IMR-90 (cell line): Measurements from ENCODE around the gene ALKBH5.

Source experiments
- CEBPB ChIP-seq: IDR thresholded peaks from 2 replicates; pipeline ENCODE4 v1.6.1; 2012; ENCODE audit warnings: low read depth, low read length, improper control_type of control experiment
- ELK1 ChIP-seq: fragments of 150-350 bp; IDR thresholded peaks from 2 replicates; pipeline ENCODE4 v1.6.1; 2016; ENCODE audit warnings: low read depth, mild to moderate bottlenecking, low read length, moderate library complexity, borderline replicate concordance
- FOS ChIP-seq: fragments of 150-350 bp; IDR thresholded peaks from 2 replicates; pipeline ENCODE4 v1.6.1; 2016; ENCODE audit warnings: low read depth, low read length
- MXI1 ChIP-seq: IDR thresholded peaks from 2 replicates; pipeline ENCODE4 v1.6.1; 2012; ENCODE audit warnings: low read depth, mild to moderate bottlenecking, low read length, moderate library complexity, borderline replicate concordance
- POLR2A ChIP-seq: IDR thresholded peaks from 2 replicates; pipeline ENCODE4 v1.6.1; 2012; ENCODE audit warnings: mild to moderate bottlenecking, low read depth, low read length
- RAD21 ChIP-seq: IDR thresholded peaks from 2 replicates; pipeline ENCODE4 v1.6.1; 2012; ENCODE audit warnings: low read length, improper control_type of control experiment
- RCOR1 ChIP-seq: IDR thresholded peaks from 2 replicates; pipeline ENCODE4 v1.6.1; 2012; ENCODE audit warnings: mild to moderate bottlenecking, low read length, improper control_type of control experiment; ENCODE audit not compliant: insufficient replicate concordance
- RFX5 ChIP-seq: IDR thresholded peaks from 2 replicates; pipeline ENCODE4 v1.8.0; 2012; ENCODE audit warnings: low read depth, mild to moderate bottlenecking, low read length, moderate library complexity
- SMC3 ChIP-seq: fragments of 150-350 bp; IDR thresholded peaks from 2 replicates; pipeline ENCODE4 v1.6.1; 2016; ENCODE audit warnings: low read depth, mild to moderate bottlenecking, antibody characterized with exemption, low read length, moderate library complexity
- TF ChIP-seq, protein P1 (sequence below): conservative IDR thresholded peaks from 2 replicates; pipeline ENCODE4 v1.5.1; 2012; ENCODE audit warnings: mild to moderate bottlenecking, low read depth, low read length, improper control_type of control experiment

DNA sequence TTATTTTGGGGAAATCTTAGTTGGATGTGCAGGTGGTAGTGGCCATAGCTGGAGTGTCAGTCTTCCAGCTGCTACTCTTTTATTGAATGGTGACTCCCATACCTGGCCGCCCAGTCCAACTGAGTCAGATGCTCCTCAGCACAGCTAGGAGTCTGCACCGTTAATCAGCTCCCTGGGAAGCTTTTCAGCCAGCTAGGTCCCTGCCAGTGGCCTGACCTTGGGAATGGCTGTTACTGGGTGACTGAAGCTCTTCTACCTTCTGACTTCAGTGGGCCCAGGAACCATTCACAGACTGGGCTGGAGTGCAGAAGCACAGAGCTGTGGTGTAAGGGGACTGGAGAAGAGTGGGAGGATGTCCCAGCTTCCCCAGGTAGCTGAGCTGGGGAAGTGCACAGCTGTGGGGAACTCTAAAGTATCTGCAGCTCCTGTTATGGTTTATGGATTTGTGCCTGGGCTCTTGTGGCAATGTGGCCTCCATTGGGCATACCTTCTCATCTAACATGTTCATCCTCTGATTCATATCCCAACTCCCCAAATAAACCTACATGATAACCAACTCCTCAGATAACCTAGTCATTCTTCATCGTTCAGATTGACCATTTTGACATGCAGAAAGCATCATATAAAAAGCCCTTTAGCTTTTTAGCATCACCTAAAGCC lies 14.0 kb downstream of the ALKBH5 start:
- TF ChIP-seq POLR2A = no peak
- TF ChIP-seq, protein P1, sequence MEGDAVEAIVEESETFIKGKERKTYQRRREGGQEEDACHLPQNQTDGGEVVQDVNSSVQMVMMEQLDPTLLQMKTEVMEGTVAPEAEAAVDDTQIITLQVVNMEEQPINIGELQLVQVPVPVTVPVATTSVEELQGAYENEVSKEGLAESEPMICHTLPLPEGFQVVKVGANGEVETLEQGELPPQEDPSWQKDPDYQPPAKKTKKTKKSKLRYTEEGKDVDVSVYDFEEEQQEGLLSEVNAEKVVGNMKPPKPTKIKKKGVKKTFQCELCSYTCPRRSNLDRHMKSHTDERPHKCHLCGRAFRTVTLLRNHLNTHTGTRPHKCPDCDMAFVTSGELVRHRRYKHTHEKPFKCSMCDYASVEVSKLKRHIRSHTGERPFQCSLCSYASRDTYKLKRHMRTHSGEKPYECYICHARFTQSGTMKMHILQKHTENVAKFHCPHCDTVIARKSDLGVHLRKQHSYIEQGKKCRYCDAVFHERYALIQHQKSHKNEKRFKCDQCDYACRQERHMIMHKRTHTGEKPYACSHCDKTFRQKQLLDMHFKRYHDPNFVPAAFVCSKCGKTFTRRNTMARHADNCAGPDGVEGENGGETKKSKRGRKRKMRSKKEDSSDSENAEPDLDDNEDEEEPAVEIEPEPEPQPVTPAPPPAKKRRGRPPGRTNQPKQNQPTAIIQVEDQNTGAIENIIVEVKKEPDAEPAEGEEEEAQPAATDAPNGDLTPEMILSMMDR = no peak
- no peak for TF ChIP-seq MXI1
- no peak for TF ChIP-seq SMC3
- no peak for TF ChIP-seq CEBPB
- no peak for TF ChIP-seq FOS
- TF ChIP-seq RFX5 = no peak
- TF ChIP-seq RCOR1 = no peak
- TF ChIP-seq RAD21 = no peak
- no peak for TF ChIP-seq ELK1
